Urinary bladder (tissue), 4 donors: ENCODE results near the gene ING5. TPM values are rescaled to one million over a fixed set of nuclear protein-coding genes. Genes with fewer than 3 reads are reported as not detected.
"Not testable (repeated sequence)": the region's sequence is repeated elsewhere in the genome, so short reads cannot be mapped to it uniquely, and the experiment has no call there.

Source experiments
- DNase-seq: peaks from one replicate; pipeline ENCODE4 v3.0.0-alpha.2; 2015; ENCODE audit errors: extremely low spot score
- H3K27ac ChIP-seq: one replicate; pipeline ENCODE4 v1.5.1; 2013; ENCODE audit warnings: low read depth, mild to moderate bottlenecking, moderate library complexity
- H3K36me3 ChIP-seq: one replicate; pipeline ENCODE4 v1.6.1; 2013; ENCODE audit warnings: mild to moderate bottlenecking, moderate library complexity; ENCODE audit not compliant: insufficient read depth
- H3K4me1 ChIP-seq: one replicate; pipeline ENCODE4 v1.6.1; 2013; ENCODE audit warnings: mild to moderate bottlenecking, moderate library complexity; ENCODE audit not compliant: insufficient read depth
- H3K4me3 ChIP-seq: one replicate; pipeline ENCODE4 v1.5.1; 2013; ENCODE audit warnings: low read depth, low read length
- WGBS: extraction: QIAGEN DNeasy Blood & Tissue Kit; methylation state at CpG from one replicate; pipeline ENCODE4 v1.1.7; 2013; 5-methylcytosine and 5-hydroxymethylcytosine counted together
- polyA plus RNA-seq: library from polyadenylated mRNA; stranded (reverse); fragments of 200-250 nt; gene quantifications from one replicate; pipeline ENCODE4 v1.2.3, GENCODE V29; 2013
- total RNA-seq: library from RNA; depleted of rRNA; stranded (reverse); fragments of >200 nt; gene quantifications from one replicate; pipeline ENCODE4 v1.2.3, GENCODE V29; 2014
- donor health status: healthy with polysubstance abuse.
- donor health status: healthy.

The ING5 gene
- total and polyA plus RNA-seq, 2 donors: 32.9 to 39.3 TPM

GRCh38 chr2:241759893-241760292 lies 58.1 kb downstream of the ING5 start:
- DNase-seq, H3K36me3 ChIP-seq, H3K4me3 ChIP-seq, H3K27ac ChIP-seq, H3K4me1 ChIP-seq: not testable (repeated sequence)
- 95% methylated on average over 11 of the region's 16 CpGs for WGBS

- DNase-seq: no peak
- WGBS: 97% methylated on average over 17 of the region's 17 CpGs
- Histone ChIP-seq H3K4me3 (no peak overlapping the region), H3K27ac (no peak overlapping the region), H3K36me3 (no peaks in the 10 kb centered on the region), H3K4me1 (no peaks in the 10 kb centered on the region)
Measured at GRCh38 chr2:241760301-241760771, 58.5 kb downstream of the ING5 start.

GRCh38 chr2:241762321-241762932 lies 60.6 kb downstream of the ING5 start:
- DNase-seq: no peak
- WGBS: 79% methylated on average over 18 of the region's 18 CpGs
- Histone ChIP-seq H3K36me3 (no peaks in the 10 kb centered on the region), H3K27ac (no peak overlapping the region), H3K4me3 (no peak overlapping the region), H3K4me1 (no peaks in the 10 kb centered on the region)

DNA sequence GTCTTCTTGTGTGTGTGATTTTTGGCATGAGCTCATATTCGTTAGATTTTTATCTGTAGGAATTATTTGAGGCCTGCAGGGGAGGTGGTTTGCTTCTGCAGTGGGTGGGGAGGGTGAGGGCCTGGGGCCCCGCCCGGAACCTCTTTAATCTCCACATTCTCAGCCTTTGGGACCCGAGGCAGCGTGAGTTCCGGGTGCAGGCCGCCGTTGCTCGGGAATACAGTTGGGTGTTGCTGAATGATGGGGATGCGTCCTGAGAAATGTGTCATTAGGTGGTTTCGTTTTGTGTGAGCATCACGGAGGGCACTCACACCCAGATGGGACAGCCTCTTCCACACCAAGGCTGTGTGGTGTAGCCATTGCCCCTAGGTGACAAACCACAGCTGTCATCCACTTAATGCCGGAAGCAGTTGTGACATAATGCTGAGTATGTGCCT lies 61.1 kb downstream of the ING5 start:
- Histone ChIP-seq H3K36me3 (no peaks in the 10 kb centered on the region), H3K4me1 (no peaks in the 10 kb centered on the region), H3K4me3 (no peak overlapping the region), H3K27ac (no peak overlapping the region)
- no peak for DNase-seq
- WGBS: 85% methylated on average over 13 of the region's 13 CpGs

DNA sequence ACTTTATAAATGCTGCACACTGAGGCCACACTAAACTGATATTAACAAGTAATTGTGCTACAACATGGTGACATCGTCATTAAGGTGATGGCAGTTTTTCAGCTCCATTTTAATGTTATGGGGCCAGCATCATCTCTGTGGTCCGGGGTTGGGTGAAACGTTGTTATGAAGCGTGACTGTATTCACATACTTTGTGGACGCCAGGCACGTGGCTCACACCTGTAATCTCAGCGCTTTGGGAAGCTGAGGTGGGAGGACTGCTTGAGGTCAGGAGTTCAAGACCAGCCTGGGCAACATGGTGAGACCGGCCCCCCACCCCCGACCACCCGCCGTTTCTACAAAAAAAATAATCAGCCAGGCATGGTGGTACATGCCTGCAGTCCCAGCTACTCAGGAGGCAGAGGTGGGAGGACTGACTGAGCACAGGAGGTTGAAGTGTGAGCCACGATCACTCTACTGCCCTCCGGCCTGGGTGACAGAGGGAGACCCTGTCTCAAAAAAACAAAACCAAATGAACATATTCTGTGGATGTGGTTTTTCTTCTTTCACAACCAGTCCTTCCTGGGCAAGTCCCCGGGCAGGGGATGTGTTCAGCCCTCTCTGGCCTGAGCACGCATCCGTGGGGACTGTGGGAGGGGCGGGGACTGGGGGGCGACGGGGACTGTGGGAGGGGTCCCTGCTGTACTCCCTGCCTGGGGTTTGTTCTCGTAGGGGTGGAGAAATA lies 61.9 kb downstream of the ING5 start:
- Histone ChIP-seq H3K27ac (no peak overlapping the region), H3K4me1 (no peaks in the 10 kb centered on the region), H3K36me3 (no peaks in the 10 kb centered on the region), H3K4me3 (no peak overlapping the region)
- 74% methylated on average over 20 of the region's 20 CpGs for WGBS
- DNase-seq: no peak

DNA sequence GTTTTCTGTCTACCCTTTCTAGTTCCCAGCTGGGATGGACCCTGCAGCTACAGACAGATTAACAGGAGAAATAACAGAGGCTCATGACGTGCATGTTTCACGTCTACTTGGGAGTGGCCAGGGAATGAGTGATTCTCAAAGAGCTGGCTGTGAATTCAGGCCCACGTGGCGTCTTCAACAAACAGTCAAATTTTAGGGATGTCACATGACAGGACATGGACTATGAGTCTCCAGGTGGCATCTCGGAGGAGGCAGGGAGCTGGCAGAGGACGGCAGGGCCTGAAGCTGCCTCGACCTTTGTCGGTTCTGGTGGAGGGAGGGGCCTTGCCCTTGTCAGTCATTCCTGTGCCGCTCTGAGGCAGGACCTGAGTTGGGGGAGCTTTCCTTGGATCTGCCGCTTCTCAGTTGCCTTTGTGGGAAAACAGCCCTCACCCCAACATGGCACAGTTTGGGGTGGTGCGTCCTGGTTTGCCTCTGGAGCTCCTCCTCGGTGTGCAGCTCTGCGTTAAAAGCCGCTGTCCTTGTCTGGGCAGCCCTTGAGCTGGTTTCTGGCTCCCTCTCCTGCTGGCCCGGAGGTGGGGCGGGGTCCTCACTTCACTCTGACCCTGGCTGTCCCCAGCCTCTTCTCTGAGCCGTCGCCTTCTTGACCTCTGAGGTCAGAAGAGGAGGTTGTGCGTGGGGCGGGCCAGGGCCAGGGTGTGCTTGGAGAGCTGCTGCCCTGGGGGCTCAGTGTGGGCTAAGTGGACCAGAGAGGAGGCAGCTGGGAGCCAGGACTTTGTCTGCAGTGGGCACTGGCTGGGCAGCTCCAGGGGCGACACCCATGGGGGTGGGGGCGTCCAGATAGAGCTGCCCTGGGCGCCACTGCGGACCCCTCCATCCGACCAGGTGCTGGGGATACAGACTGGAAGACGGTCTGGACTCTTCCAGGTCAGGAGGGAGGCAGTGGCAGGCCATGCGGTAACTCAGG lies 62.7 kb downstream of the ING5 start:
- Histone ChIP-seq H3K4me3 (no peak overlapping the region), H3K36me3 (no peaks in the 10 kb centered on the region), H3K4me1 (no peaks in the 10 kb centered on the region), H3K27ac (no peak overlapping the region)
- 82% methylated on average over 27 of the region's 27 CpGs for WGBS
- no peak for DNase-seq

DNA sequence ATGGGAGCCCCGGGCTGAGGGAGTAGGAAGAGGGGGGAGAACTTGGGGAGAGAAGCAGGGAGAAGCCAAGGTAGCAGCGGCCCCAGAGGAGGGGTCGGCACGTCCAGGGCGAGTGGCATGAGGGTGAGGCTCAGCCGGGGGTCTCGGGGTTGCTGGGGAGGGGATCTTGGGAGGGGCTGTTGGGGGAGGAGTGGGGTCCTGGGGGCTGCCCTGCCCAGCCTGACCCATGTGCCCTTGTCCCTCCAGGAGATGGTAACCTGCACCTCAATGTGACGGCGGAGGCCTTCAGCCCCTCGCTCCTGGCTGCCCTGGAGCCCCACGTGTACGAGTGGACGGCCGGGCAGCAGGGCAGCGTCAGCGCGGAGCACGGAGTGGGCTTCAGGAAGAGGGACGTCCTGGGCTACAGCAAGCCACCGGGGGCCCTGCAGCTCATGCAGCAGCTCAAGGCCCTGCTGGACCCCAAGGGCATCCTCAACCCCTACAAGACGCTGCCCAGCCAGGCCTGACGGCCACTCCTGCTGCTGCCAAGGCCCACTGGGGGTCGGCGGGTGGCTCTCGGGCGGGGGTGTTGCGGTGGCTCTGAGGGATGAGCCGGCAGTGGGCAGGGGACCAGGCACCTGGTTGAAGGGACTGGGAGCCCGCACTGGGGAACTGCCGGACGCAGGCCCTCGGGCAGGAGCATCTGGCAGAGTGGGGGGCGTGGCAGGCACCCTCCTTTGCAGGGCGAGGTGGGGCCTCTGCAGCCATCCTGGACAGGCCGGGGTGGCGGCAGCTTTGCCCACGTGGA lies 65.8 kb downstream of the ING5 start:
- WGBS: 92% methylated on average over 36 of the region's 37 CpGs
- no peak overlapping the region for H3K4me3 ChIP-seq
- DNase-seq: no peak

GRCh38 chr2:241768251-241768711 lies 66.4 kb downstream of the ING5 start:
- WGBS: 90% methylated on average over 29 of the region's 29 CpGs
- DNase-seq: no peak

More for the DNA sequence above, 65.8 kb downstream of the ING5 start:
- H3K4me1 ChIP-seq: no peaks in the 10 kb centered on the region
- H3K36me3 ChIP-seq: no peaks in the 10 kb centered on the region
- H3K27ac ChIP-seq: no peak overlapping the region

GRCh38 chr2:241768850-241769249 lies 67.0 kb downstream of the ING5 start:
- DNase-seq: no peak
- Histone ChIP-seq H3K36me3 (no peaks in the 10 kb centered on the region), H3K4me1 (no peaks in the 10 kb centered on the region), H3K4me3 (no peak overlapping the region), H3K27ac (no peak overlapping the region)
- 91% methylated on average over 11 of the region's 11 CpGs for WGBS

More at GRCh38 chr2:241768251-241768711, 66.4 kb downstream of the ING5 start:
- Histone ChIP-seq H3K4me3 (no peak overlapping the region), H3K36me3 (no peaks in the 10 kb centered on the region), H3K27ac (no peak overlapping the region), H3K4me1 (no peaks in the 10 kb centered on the region)

DNA sequence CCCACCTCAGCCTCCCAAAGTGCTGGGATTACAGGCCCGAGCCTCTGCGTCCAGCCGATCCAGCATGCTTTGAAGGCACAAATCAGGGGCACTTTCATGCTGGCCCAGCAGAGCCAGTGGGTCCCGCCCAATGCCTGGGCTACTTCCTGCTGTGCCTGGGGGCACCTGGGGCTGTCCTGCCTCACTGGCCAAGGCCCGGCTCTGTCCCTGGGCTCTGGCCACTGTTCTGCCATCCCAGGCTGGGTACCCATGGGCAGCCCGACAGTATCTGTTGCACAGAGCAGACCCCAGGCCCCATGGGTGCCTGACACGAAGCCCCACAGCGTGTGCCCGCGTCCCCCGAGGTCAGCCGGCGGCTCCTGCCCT lies 68.0 kb downstream of the ING5 start:
- 91% methylated on average over 13 of the region's 13 CpGs for WGBS
- Histone ChIP-seq H3K27ac (no peak overlapping the region), H3K4me1 (no peaks in the 10 kb centered on the region), H3K4me3 (no peak overlapping the region), H3K36me3 (no peaks in the 10 kb centered on the region)
- DNase-seq: no peak

- Histone ChIP-seq H3K27ac (no peak overlapping the region), H3K4me3 (no peak overlapping the region), H3K36me3 (no peaks in the 10 kb centered on the region), H3K4me1 (no peaks in the 10 kb centered on the region)
- DNase-seq: no peak
- WGBS: 70% methylated on average over 27 of the region's 27 CpGs
Measured at GRCh38 chr2:241770185-241770935, 68.5 kb downstream of the ING5 start.

DNA sequence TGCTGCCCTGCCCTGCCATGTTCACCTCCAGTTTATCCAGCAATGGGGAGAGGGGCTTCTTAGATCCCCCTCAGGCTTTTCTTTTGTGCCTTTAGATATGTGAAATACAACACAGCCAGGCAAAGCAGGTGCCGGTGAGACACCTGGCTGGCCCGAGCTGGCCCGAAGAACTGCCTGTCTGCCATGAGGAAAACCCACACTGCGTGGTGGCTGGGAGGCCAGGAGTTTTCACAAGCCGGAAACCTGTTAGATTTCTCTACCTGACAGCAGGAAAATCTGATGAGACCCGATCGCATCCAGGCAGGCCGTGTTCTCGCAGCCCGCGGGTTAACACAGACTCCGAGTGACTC lies 69.1 kb downstream of the ING5 start:
- DNase-seq: no peak
- no peaks in the 10 kb centered on the region for H3K36me3 ChIP-seq
- no peak overlapping the region for H3K27ac ChIP-seq
- 91% methylated on average over 12 of the region's 12 CpGs for WGBS
- no peak overlapping the region for H3K4me3 ChIP-seq
- peaks cover 2% of the 10 kb centered on the region for H3K4me1 ChIP-seq
